HEK293 (cell line): ENCODE measurements around the gene CAGE1.

Experiments used
- CTCF ChIA-PET: fragments of 350-600 bp; formaldehyde crosslinking; extraction: SDS; loops from one replicate; lab custom pipeline; 2021; ENCODE audit warnings: antibody characterized with exemption; lab: Yijun Ruan, JAX
- POLR2A ChIA-PET: fragments of 300-600 bp; formaldehyde crosslinking; extraction: SDS; loops from one replicate; lab custom pipeline; 2020; ENCODE audit warnings: antibody characterized with exemption, inconsistent platforms; lab: Yijun Ruan, JAX
- H3K27ac ChIP-seq: fragments of 200-500 bp; sonication (Bioruptor generic); 2 replicates; pipeline ENCODE4 v1.5.1; 2014; ENCODE audit warnings: low read depth, low read length, control low read depth, inconsistent platforms; ENCODE audit errors: extremely low read depth
- H3K36me3 ChIP-seq, 2 experiments: fragments of 200-500 bp in 1 of 2; sonication (Bioruptor generic) in 1 of 2; 1 replicate in 1 of 2; 2 replicates in 1 of 2; pipeline ENCODE4 v1.5.1; 2014 to 2017; ENCODE audit warnings: inconsistent platforms in 2 of 2, low read length in 2 of 2; ENCODE audit not compliant: control insufficient read depth in 2 of 2, insufficient read depth in 1 of 2
- H3K4me1 ChIP-seq: fragments of 200-500 bp; sonication (Bioruptor generic); 2 replicates; pipeline ENCODE4 v1.5.1; 2014; ENCODE audit warnings: mild to moderate bottlenecking, low read length, inconsistent platforms; ENCODE audit not compliant: control insufficient read depth, insufficient read depth
- H3K4me3 ChIP-seq: 2 replicates; pipeline ENCODE4 v1.5.1; 2011; ENCODE audit warnings: low read depth, mild to moderate bottlenecking, control low read depth, low read length, moderate library complexity
- H3K9me3 ChIP-seq: fragments of 200-500 bp; sonication (Bioruptor generic); 2 replicates; pipeline ENCODE4 v1.5.1; 2014; ENCODE audit warnings: low read depth, low read length, inconsistent platforms; ENCODE audit not compliant: control insufficient read depth, insufficient read depth
- SP3 ChIP-seq: fragments of 450-650 bp; formaldehyde crosslinking; IDR thresholded peaks from 2 replicates; pipeline ENCODE4 v1.5.1; 2016; ENCODE audit warnings: missing biosample characterization, missing genetic modification characterization
- ZNF16 ChIP-seq: fragments of 450-650 bp; formaldehyde crosslinking; IDR thresholded peaks from 2 replicates; pipeline ENCODE4 v1.5.1; 2016; ENCODE audit warnings: low read depth, missing biosample characterization, missing genetic modification characterization
- ZNF223 ChIP-seq: fragments of 450-650 bp; formaldehyde crosslinking; IDR thresholded peaks from 2 replicates; pipeline ENCODE4 v1.5.1; 2016; ENCODE audit warnings: missing biosample characterization, missing genetic modification characterization
- ZNF510 ChIP-seq: fragments of 450-650 bp; formaldehyde crosslinking; IDR thresholded peaks from 2 replicates; pipeline ENCODE4 v1.5.1; 2018; ENCODE audit warnings: mild to moderate bottlenecking, missing genetic modification characterization, missing biosample characterization; ENCODE audit not compliant: insufficient replicate concordance
- ZNF600 ChIP-seq: fragments of 450-650 bp; formaldehyde crosslinking; IDR thresholded peaks from 2 replicates; pipeline ENCODE4 v1.5.1; 2016; ENCODE audit warnings: missing biosample characterization, missing genetic modification characterization
- ZNF76 ChIP-seq: fragments of 450-650 bp; formaldehyde crosslinking; IDR thresholded peaks from 2 replicates; pipeline ENCODE4; 2016; ENCODE audit warnings: low read depth, missing biosample characterization, missing genetic modification characterization, borderline replicate concordance
- ZNF785 ChIP-seq: fragments of 450-650 bp; formaldehyde crosslinking; IDR thresholded peaks from 2 replicates; pipeline ENCODE4 v1.5.1; 2016; ENCODE audit warnings: missing biosample characterization, missing genetic modification characterization
- ZXDB ChIP-seq: fragments of 450-650 bp; formaldehyde crosslinking; IDR thresholded peaks from 2 replicates; pipeline ENCODE4 v1.5.1; 2016; ENCODE audit warnings: missing biosample characterization, missing genetic modification characterization
- TF ChIP-seq, protein P1 (sequence below): fragments of 450-650 bp; formaldehyde crosslinking; IDR thresholded peaks from 2 replicates; pipeline ENCODE4 v1.5.1; 2016; ENCODE audit warnings: missing biosample characterization, missing genetic modification characterization
- TF ChIP-seq, protein P2 (sequence below): fragments of 450-650 bp; formaldehyde crosslinking; IDR thresholded peaks from 2 replicates; pipeline ENCODE4 v1.5.1; 2016; ENCODE audit warnings: missing biosample characterization, missing genetic modification characterization
- TF ChIP-seq, protein P3 (sequence below): fragments of 450-650 bp; formaldehyde crosslinking; IDR thresholded peaks from 2 replicates; pipeline ENCODE4; 2016; ENCODE audit warnings: missing biosample characterization, missing genetic modification characterization

The CAGE1 gene

DNA sequence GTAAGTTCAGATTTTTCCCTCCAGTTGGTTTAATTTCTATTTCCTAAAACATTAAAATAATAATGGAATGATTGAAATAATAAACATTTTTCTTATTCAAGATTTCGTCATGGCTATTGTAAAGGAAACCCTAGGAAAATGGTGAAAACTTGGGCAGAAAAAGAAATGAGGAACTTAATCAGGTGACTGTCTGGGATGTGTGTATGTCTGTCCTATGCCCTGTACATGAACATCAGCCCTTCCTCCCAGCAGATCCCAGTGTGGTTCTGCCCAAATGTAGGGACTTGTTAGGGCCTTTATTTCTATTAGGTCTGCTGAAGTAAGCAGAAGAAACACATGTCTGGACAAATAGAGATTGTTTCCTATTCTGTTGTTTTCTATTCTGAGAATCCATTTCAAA lies 13.2 kb upstream of the CAGE1 start:
- CTCF ChIA-PET, result no interaction called here
- POLR2A ChIA-PET, result no interaction called here

GRCh38 chr6:7401075-7401474 lies 11.5 kb upstream of the CAGE1 start:
- POLR2A ChIA-PET, result interaction anchor here (1.0 to 1.2 kb wide), 2 partner anchors 12 to 189 kb away, joined by 4 to 6 read pairs; partner anchors contain the start of genes CAGE1, RIOK1 and SNRNP48
- Histone ChIP-seq H3K4me1 (no peaks in the 10 kb centered on the region), H3K27ac (no peak overlapping the region), H3K4me3 (no peak overlapping the region), H3K36me3 (peaks cover 72 to 93% of the 10 kb centered on the region in 2 experiments), H3K9me3 (no peaks in the 10 kb centered on the region)
- CTCF ChIA-PET, result interaction anchor here (0.8 kb wide), 1 partner anchor 214 kb away, joined by 3 read pairs; no protein-coding TSS in a partner anchor
- TF ChIP-seq ZNF785, result no peak

More for the DNA sequence above, 13.2 kb upstream of the CAGE1 start:
- TF ChIP-seq ZNF600, result no peak
- TF ChIP-seq, protein P1, sequence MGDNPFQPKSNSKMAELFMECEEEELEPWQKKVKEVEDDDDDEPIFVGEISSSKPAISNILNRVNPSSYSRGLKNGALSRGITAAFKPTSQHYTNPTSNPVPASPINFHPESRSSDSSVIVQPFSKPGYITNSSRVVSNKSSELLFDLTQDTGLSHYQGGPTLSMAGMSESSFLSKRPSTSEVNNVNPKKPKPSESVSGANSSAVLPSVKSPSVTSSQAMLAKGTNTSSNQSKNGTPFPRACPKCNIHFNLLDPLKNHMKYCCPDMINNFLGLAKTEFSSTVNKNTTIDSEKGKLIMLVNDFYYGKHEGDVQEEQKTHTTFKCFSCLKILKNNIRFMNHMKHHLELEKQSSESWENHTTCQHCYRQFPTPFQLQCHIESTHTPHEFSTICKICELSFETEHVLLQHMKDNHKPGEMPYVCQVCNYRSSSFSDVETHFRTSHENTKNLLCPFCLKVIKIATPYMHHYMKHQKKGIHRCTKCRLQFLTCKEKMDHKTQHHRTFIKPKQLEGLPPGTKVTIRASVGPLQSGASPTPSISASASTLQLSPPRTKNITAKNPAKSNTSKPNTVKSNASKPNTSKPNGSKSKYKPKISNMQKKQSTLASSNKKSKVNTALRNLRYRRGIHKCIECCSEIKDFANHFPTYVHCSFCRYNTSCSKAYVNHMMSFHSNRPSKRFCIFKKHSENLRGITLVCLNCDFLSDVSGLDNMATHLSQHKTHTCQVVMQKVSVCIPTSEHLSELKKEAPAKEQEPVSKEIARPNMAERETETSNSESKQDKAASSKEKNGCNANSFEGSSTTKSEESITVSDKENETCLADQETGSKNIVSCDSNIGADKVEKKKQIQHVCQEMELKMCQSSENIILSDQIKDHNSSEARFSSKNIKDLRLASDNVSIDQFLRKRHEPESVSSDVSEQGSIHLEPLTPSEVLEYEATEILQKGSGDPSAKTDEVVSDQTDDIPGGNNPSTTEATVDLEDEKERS, result no peak
- no peak for TF ChIP-seq SP3
- TF ChIP-seq ZXDB (tag by site-specific recombination), result no peak
- Histone ChIP-seq H3K4me1 (no peaks in the 10 kb centered on the region), H3K27ac (no peak overlapping the region), H3K36me3 (peaks cover 75 to 96% of the 10 kb centered on the region in 2 experiments), H3K4me3 (no peak overlapping the region), H3K9me3 (no peaks in the 10 kb centered on the region)

GRCh38 chr6:7392402-7392801 lies 2.9 kb upstream of the CAGE1 start:
- no peaks in the 10 kb centered on the region for H3K9me3 ChIP-seq
- peaks cover 7% of the 10 kb centered on the region for H3K4me1 ChIP-seq
- ChIA-PET CTCF (interaction anchor here (1.8 kb wide), 1 partner anchor 13 kb away, joined by 5 read pairs; no protein-coding TSS in a partner anchor), POLR2A (interaction anchor here (0.9 kb wide), 1 partner anchor 198 kb away, joined by 3 read pairs; the partner anchor contains the start of gene SNRNP48)
- TF ChIP-seq, protein P2, sequence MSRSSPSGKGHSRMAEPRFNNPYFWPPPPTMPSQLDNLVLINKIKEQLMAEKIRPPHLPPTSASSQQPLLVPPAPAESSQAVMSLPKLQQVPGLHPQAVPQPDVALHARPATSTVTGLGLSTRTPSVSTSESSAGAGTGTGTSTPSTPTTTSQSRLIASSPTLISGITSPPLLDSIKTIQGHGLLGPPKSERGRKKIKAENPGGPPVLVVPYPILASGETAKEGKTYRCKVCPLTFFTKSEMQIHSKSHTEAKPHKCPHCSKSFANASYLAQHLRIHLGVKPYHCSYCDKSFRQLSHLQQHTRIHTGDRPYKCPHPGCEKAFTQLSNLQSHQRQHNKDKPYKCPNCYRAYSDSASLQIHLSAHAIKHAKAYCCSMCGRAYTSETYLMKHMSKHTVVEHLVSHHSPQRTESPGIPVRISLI (tag by site-specific recombination), result 0 out of 2 replicates have a peak, but pooled peaks have one; percentile 50
- TF ChIP-seq, protein P3, sequence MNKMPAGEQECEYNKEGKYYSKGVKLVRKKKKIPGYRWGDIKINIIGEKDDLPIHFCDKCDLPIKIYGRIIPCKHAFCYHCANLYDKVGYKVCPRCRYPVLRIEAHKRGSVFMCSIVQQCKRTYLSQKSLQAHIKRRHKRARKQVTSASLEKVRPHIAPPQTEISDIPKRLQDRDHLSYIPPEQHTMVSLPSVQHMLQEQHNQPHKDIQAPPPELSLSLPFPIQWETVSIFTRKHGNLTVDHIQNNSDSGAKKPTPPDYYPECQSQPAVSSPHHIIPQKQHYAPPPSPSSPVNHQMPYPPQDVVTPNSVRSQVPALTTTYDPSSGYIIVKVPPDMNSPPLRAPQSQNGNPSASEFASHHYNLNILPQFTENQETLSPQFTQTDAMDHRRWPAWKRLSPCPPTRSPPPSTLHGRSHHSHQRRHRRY, result no peak
- peaks cover 40 to 55% of the 10 kb centered on the region in 2 experiments for H3K36me3 ChIP-seq
- H3K4me3 ChIP-seq, result no peak overlapping the region
- H3K27ac ChIP-seq, result no peak overlapping the region

GRCh38 chr6:7391151-7391550 lies 1.6 kb upstream of the CAGE1 start:
- H3K9me3 ChIP-seq, result no peaks in the 10 kb centered on the region
- POLR2A ChIA-PET, result interaction anchor here (0.7 kb wide), 1 partner anchor 99 kb away, joined by 3 read pairs; no protein-coding TSS in a partner anchor
- peak overlapping the region; percentile 70 for H3K4me3 ChIP-seq
- CTCF ChIA-PET, result interaction anchor here (3.1 kb wide), 1 partner anchor 115 kb away, joined by 26 read pairs; no protein-coding TSS in a partner anchor
- H3K4me1 ChIP-seq, result peaks cover 7% of the 10 kb centered on the region
- 0 out of 2 replicates have a peak overlapping the region, but pooled peaks have one; percentile 93 for H3K27ac ChIP-seq
- peaks cover 30 to 45% of the 10 kb centered on the region in 2 experiments for H3K36me3 ChIP-seq
- TF ChIP-seq ZNF510 (tag by site-specific recombination) (no peak), ZNF76 (tag by site-specific recombination) (no peak), ZNF223 (tag by site-specific recombination) (no peak), ZNF16 (no peak)
- TF ChIP-seq, all 188 proteins: peak for 0
